NCI-H2196 treated with DMSO at 0.1 percent for 48 hours (cell line): ENCODE data around the gene DVL1.

Source experiments
- DNase-seq: peaks from one replicate; lab custom pipeline; 2025; ENCODE audit not compliant: unreplicated experiment; lab: John Stamatoyannopoulos, UW

DVL1 gene

GRCh38 chr1:1312450-1313314 lies 36.5 kb downstream of the DVL1 start:
- no peak for DNase-seq

GRCh38 chr1:1311107-1312104 lies 37.8 kb downstream of the DVL1 start:
- no peak for DNase-seq

GRCh38 chr1:1310476-1311053 lies 38.7 kb downstream of the DVL1 start:
- DNase-seq = no peak

GRCh38 chr1:1310109-1310385 lies 39.2 kb downstream of the DVL1 start:
- DNase-seq = no peak

- no peak for DNase-seq
Observed at GRCh38 chr1:1309251-1310108, 39.7 kb downstream of the DVL1 start.

- no peak for DNase-seq
Observed at GRCh38 chr1:1308756-1309250, 40.4 kb downstream of the DVL1 start.

GRCh38 chr1:1307923-1308755 lies 41.1 kb downstream of the DVL1 start, which contains the start of the genes ACAP3 and PUSL1:
Gene ACAP3, minus strand, starts transcription at chr1:1307930. Its CDS starts 115 bp downstream, at chr1:1307815.
Gene PUSL1, plus strand, starts transcription at chr1:1308597. Its CDS starts 47 bp downstream, at chr1:1308644.
- DNase-seq = peak; percentile 83

GRCh38 chr1:1307261-1307922 lies 41.8 kb downstream of the DVL1 start:
- no peak for DNase-seq

- no peak for DNase-seq
Observed at GRCh38 chr1:1306661-1307260, 42.5 kb downstream of the DVL1 start.

GRCh38 chr1:1306070-1306660 lies 43.1 kb downstream of the DVL1 start:
- DNase-seq = no peak

- peak; percentile 37 for DNase-seq
Observed at GRCh38 chr1:1305300-1306069, 43.7 kb downstream of the DVL1 start.

- peak; percentile 80 for DNase-seq
Observed at GRCh38 chr1:1304331-1305299, 44.6 kb downstream of the DVL1 start.

GRCh38 chr1:1303736-1304135 lies 45.5 kb downstream of the DVL1 start:
- no peak for DNase-seq

GRCh38 chr1:1302951-1303509 lies 46.2 kb downstream of the DVL1 start:
- DNase-seq = no peak

- no peak for DNase-seq
Observed at GRCh38 chr1:1302006-1302430, 47.2 kb downstream of the DVL1 start.

GRCh38 chr1:1300352-1300739 lies 48.9 kb downstream of the DVL1 start:
- DNase-seq = no peak
